ENCODE results near the gene ME1. TPM values are rescaled to one million over a fixed set of nuclear protein-coding genes. Genes with fewer than 3 reads are reported as not detected.
A peak's percentile ranks its signal among the peaks of the same experiment; 100 is the strongest.
"Not testable (repeated sequence)": the region's sequence is repeated elsewhere in the genome, so short reads cannot be mapped to it uniquely, and the experiment has no call there.

The ME1 gene
- total RNA-seq, 3 donors from 2014 or later = 0.30 to 0.63 (median 0.55) TPM

DNA sequence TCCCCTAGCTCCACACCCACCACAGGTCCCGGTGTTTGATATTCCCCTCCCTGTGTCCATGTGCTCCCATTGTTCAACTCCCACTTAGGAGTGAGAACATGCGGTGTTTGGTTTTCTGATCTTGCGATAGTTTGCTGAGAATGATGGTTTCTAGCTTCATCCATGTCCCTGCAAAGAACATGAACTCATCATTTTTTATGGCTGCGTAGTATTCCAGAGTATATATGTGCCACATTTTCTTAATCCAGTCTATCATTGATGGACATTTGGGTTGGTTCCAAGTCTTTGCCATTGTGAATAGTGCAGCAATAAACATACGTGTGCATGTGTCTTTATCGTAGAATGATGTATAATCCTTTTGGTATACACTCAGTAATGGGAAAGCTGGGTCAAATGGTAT is 143.6 kb downstream of the ME1 start:
- not testable (repeated sequence) for H3K9me3 Mint-ChIP-seq; H3K4me3 Mint-ChIP-seq; ATAC-seq; H3K27me3 Mint-ChIP-seq (ENCODE audit: low read depth); H3K36me3 Mint-ChIP-seq (ENCODE audit: insufficient read depth); DNase-seq; H3K4me1 Mint-ChIP-seq (ENCODE audit: low read depth)

DNA sequence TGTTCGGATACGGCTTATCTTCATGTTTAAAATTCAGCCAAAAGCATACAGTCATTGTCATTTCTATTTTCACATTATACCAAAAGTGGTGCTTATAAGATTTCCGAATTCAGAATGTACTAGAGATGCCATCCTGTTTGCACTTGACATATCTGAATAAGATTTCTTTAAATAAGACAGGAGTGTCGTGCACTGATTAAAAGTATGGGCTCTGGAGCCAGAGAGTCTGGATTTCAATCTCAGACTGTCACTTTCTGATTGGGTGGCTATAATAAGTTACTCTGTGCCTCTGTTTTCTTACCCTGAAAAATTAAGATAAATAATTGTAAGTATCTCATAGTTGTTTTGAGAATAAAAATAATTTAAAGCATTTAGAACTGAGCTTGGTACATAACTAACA is 144.9 kb downstream of the ME1 start:
- DNase-seq = no peak
- Mint-ChIP-seq H3K4me3 (no peak overlapping the region), H3K36me3 (ENCODE audit: insufficient read depth) (no peaks in the 10 kb centered on the region), H3K4me1 (ENCODE audit: low read depth) (no peaks in the 10 kb centered on the region), H3K27me3 (ENCODE audit: low read depth) (peaks cover 2% of the 10 kb centered on the region), H3K9me3 (no peaks in the 10 kb centered on the region)
- ATAC-seq = no peak

DNA sequence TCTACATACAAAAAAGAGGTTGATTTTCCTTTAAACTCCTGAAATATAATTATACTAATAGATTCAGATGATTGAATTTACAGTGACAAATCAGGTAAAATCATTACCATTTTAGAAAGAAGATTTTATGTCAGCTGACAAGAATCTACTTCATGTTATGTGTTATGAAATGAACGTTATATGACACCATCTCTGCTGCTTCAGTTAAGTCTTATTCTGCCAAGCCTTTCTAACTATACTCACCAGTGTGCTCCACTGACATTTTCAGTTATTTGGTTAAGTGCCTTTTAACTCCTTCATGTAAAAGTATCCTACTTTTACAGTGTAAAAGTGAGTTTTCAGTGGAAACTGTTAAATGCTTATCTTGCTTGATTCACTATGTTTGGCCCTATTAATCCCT is 157.3 kb downstream of the ME1 start:
- no peak overlapping the region for H3K4me3 Mint-ChIP-seq
- no peaks in the 10 kb centered on the region for H3K36me3 Mint-ChIP-seq (ENCODE audit: insufficient read depth)
- peaks cover 2% of the 10 kb centered on the region for H3K4me1 Mint-ChIP-seq (ENCODE audit: low read depth)
- no peaks in the 10 kb centered on the region for H3K9me3 Mint-ChIP-seq
- peaks cover 4% of the 10 kb centered on the region for H3K27me3 Mint-ChIP-seq (ENCODE audit: low read depth)
- DNase-seq (no peak), ATAC-seq (no peak)

DNA sequence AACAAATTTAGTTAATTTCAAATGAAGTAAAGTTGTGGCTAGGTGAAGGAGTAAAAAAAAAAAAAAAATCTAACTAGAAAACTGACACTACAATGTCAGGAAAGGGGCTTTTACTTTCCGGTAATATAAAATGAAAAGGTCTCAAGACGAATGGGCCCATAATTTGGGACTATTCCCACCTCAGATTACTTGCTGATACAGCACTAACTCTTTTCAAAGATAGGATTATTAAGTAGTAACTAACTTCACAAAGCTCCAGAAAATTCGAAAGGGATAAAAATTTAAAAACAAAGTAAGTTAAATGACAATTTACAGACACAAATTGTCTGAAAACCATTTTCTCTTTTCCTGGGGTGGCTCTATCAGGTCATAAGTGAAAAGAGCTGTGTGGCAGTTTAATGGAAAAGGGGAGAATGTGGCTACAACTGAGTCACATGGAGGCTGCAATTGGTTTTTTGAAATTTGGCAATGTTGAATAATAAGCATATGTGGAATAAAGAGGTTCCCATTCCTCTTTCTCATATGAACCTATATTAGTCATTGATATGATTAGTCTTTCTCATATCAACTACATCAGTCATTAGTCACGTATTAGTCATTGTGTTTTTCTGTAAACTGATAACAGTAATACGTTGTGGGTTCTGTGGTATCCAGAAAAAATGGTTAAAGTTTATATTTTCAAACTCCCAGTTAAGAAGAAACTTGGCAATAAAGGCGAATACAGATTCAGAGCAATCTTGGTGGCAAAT is 159.7 kb downstream of the ME1 start:
- ATAC-seq (peak; percentile 70 to 73), DNase-seq (no peak)
- H3K27me3 Mint-ChIP-seq (ENCODE audit: low read depth) = peaks cover 2% of the 10 kb centered on the region
- H3K4me3 Mint-ChIP-seq = no peak overlapping the region
- H3K36me3 Mint-ChIP-seq (ENCODE audit: insufficient read depth) = no peaks in the 10 kb centered on the region
- no peaks in the 10 kb centered on the region for H3K9me3 Mint-ChIP-seq
- peaks cover 2% of the 10 kb centered on the region for H3K4me1 Mint-ChIP-seq (ENCODE audit: low read depth)

DNA sequence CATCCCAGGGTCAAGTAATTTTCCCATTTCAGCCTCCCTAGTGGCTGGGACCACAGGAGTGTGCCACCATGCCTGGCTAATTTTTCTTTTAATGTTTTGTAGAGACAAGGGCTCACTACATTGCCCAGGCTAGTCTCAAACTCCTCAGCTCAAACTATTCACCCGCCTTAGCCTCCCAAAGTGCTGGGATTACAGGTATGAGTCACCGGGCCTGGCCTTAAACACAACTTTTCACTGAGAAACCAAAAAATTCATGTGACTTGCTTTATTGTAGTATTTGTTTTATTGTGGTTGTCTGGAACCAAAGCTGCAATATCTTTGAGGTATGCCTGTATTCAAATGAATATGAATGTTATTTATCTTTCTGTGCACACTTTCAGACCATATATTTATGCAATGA is 165.5 kb downstream of the ME1 start:
- H3K4me1 Mint-ChIP-seq (ENCODE audit: low read depth) = no peaks in the 10 kb centered on the region
- H3K4me3 Mint-ChIP-seq = no peak overlapping the region
- no peak for ATAC-seq
- peaks cover 3% of the 10 kb centered on the region for H3K27me3 Mint-ChIP-seq (ENCODE audit: low read depth)
- no peak for DNase-seq
- no peaks in the 10 kb centered on the region for H3K9me3 Mint-ChIP-seq
- no peaks in the 10 kb centered on the region for H3K36me3 Mint-ChIP-seq (ENCODE audit: insufficient read depth)

DNA sequence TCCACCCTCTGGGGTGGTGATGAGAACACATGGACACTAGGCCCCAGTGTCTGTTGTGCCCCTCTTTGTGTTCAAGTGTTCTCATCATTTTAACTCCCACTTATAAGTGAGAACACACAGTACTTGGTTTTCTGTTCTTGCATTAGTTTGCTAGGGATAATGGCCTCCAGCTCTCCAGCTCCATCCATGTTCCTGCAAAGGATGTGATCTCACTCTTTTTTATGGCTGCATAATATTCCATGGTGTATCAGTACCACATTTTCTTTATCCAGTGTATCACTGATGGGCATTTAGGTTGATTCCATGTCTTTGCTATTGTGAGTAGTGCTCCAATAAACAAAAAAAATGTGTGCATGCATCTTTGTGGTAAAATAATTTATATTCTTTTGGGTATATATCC is 170.3 kb downstream of the ME1 start:
- H3K36me3 Mint-ChIP-seq (ENCODE audit: insufficient read depth) = no peaks in the 10 kb centered on the region
- no peaks in the 10 kb centered on the region for H3K9me3 Mint-ChIP-seq
- H3K27me3 Mint-ChIP-seq (ENCODE audit: low read depth) = peaks cover 5% of the 10 kb centered on the region
- H3K4me3 Mint-ChIP-seq = no peak overlapping the region
- DNase-seq (no peak), ATAC-seq (no peak)
- H3K4me1 Mint-ChIP-seq (ENCODE audit: low read depth) = no peaks in the 10 kb centered on the region

DNA sequence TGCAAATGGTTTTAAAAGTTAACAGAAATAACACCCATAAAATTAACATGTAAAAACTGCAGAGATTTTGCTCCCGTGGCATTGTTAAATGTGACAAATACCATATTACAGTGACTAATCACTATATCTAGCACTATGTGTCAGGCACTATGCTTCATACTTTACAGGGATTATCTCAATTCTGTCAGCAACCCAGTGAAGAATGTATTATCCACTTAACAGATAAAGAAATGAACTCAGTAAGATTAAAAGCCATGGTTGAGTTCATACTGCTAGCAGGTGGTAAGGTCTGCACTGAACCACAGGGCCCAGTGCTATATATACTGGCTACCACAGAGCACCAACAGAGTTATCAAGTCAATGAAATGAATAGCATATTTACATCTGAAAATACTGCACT is 172.3 kb downstream of the ME1 start:
- Mint-ChIP-seq H3K27me3 (ENCODE audit: low read depth) (peaks cover 2% of the 10 kb centered on the region), H3K9me3 (no peaks in the 10 kb centered on the region), H3K36me3 (ENCODE audit: insufficient read depth) (no peaks in the 10 kb centered on the region), H3K4me3 (no peak overlapping the region), H3K4me1 (ENCODE audit: low read depth) (no peaks in the 10 kb centered on the region)
- DNase-seq (no peak), ATAC-seq (no peak)

DNA sequence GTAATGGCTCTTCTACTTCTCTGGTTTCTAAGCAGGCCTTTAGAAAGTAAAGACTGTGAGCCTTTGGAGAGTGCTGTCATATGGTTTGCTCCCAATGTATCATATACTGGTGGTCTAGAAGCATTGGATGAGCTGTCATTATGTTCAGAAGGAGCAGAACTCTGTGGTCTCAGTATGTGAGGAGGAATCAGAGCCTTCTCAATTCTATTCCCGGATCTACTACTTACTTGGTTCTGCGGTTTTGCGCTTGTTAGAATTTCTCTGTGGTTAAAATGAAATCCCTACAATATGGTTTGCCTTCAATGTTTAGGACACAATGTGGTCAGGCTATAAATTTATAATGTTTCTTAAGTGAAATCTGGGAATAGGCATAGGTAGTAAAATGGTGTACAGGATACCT is 173.1 kb downstream of the ME1 start:
- Mint-ChIP-seq H3K27me3 (ENCODE audit: low read depth) (peaks cover 2% of the 10 kb centered on the region), H3K36me3 (ENCODE audit: insufficient read depth) (no peaks in the 10 kb centered on the region), H3K9me3 (no peaks in the 10 kb centered on the region), H3K4me3 (no peak overlapping the region), H3K4me1 (ENCODE audit: low read depth) (no peaks in the 10 kb centered on the region)
- no peak for ATAC-seq
- DNase-seq = no peak

DNA sequence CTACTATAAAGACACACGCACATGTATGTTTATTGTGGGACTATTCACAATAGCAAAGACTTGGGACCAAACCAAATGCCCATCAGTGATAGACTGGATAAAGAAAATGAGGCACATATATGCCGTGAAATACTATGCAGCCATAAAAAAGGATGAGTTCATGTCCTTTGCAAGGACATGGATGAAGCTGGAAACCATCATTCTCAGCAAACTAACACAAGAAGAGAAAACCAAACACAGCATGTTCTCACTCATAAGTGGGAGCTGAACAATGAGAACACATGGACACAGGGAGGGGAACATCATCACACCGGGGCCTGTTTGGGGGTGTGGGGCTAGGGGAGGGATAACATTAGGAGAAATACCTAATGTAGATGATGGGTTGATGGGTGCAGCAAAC is 174.1 kb downstream of the ME1 start:
- H3K36me3 Mint-ChIP-seq (ENCODE audit: insufficient read depth); H3K27me3 Mint-ChIP-seq (ENCODE audit: low read depth); H3K4me1 Mint-ChIP-seq (ENCODE audit: low read depth); H3K4me3 Mint-ChIP-seq; ATAC-seq; DNase-seq; H3K9me3 Mint-ChIP-seq: not testable (repeated sequence)

DNA sequence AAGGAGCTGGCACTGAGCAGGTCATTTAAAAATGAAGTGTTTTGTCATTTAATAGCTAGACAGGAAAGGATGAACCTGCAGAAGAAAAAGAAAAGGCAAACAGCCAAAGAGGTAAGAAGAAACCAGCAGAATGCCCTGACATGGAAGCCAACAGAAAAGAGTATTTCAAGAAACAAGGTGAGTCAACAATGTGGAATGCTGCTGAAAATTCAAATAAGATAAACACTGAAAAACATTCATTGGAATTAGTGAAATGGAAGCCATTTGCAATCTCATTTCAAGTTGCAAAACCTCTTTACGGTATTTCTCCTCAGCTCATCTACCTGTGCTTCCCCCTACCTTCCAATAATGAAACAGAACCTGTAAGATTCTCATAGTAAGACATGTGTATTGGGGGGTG is 178.1 kb downstream of the ME1 start:
- Mint-ChIP-seq H3K9me3 (no peaks in the 10 kb centered on the region), H3K36me3 (ENCODE audit: insufficient read depth) (no peaks in the 10 kb centered on the region), H3K27me3 (ENCODE audit: low read depth) (peaks cover 2% of the 10 kb centered on the region), H3K4me3 (no peak overlapping the region), H3K4me1 (ENCODE audit: low read depth) (no peaks in the 10 kb centered on the region)
- no peak for DNase-seq
- no peak for ATAC-seq

DNA sequence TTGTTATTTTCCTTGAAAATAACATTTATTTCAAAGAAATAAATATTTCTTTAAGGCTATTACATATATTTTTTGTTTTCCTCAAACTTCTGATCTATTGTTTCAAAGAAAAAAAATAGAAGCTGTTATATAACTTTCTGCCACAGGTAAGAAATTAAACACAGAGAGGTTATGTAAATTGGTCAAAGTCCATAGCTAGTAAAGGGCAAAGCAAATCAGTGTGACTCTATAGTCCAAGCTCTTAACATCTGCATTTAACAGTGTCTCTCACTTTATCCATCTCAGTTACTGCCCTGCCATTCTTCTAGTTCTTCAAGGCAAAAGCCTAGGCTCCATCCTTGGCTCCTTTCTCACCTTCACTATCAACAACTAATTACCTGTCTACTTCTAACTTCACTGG is 180.6 kb downstream of the ME1 start:
- DNase-seq = no peak
- peaks cover 2% of the 10 kb centered on the region for H3K27me3 Mint-ChIP-seq (ENCODE audit: low read depth)
- no peak overlapping the region for H3K4me3 Mint-ChIP-seq
- ATAC-seq = no peak
- H3K9me3 Mint-ChIP-seq = no peaks in the 10 kb centered on the region
- H3K4me1 Mint-ChIP-seq (ENCODE audit: low read depth) = no peaks in the 10 kb centered on the region
- no peaks in the 10 kb centered on the region for H3K36me3 Mint-ChIP-seq (ENCODE audit: insufficient read depth)

DNA sequence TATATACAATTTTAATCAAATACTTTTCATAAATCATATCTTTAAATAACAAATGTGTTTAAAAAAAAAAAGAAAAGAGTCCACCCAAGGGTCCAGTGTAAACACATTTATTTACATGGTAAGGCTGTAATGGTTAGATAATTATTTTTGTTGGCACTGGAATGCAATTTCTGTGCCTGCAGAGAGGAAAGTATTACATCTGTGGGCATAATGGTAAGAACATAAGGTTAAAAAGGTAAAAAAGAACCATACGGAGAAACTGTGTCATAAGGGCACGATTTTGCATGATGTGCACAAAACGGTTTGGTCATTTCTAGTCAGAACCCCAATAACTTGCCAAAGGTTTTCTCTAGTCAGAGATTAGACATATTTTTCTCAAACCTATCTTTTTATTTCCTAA is 183.4 kb downstream of the ME1 start:
- H3K9me3 Mint-ChIP-seq = no peaks in the 10 kb centered on the region
- DNase-seq (no peak), ATAC-seq (no peak)
- no peaks in the 10 kb centered on the region for H3K4me1 Mint-ChIP-seq (ENCODE audit: low read depth)
- H3K4me3 Mint-ChIP-seq = no peak overlapping the region
- H3K36me3 Mint-ChIP-seq (ENCODE audit: insufficient read depth) = no peaks in the 10 kb centered on the region
- H3K27me3 Mint-ChIP-seq (ENCODE audit: low read depth) = peaks cover 2% of the 10 kb centered on the region

DNA sequence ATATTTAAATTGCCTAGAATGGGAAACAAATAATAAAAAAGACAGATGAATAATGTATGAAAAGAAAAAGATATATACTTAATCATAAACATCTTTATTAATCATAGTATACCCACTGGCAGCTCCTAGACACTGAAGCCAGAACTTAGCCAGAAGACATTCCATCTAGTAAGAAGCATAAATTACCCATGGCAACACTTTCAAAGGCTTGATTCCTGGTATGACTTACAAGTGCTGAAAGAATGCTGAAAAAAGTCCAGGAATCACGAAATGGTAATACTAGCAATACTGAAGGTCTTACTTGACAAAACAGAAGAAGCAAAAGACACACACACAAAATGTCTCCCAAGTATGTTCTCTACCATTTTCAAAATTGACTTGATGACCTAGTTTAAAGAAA is 199.7 kb downstream of the ME1 start:
- no peak overlapping the region for H3K4me3 Mint-ChIP-seq
- H3K9me3 Mint-ChIP-seq = no peaks in the 10 kb centered on the region
- H3K4me1 Mint-ChIP-seq (ENCODE audit: low read depth) = no peaks in the 10 kb centered on the region
- DNase-seq = no peak
- no peak for ATAC-seq
- no peaks in the 10 kb centered on the region for H3K36me3 Mint-ChIP-seq (ENCODE audit: insufficient read depth)
- H3K27me3 Mint-ChIP-seq (ENCODE audit: low read depth) = peaks cover 15% of the 10 kb centered on the region

DNA sequence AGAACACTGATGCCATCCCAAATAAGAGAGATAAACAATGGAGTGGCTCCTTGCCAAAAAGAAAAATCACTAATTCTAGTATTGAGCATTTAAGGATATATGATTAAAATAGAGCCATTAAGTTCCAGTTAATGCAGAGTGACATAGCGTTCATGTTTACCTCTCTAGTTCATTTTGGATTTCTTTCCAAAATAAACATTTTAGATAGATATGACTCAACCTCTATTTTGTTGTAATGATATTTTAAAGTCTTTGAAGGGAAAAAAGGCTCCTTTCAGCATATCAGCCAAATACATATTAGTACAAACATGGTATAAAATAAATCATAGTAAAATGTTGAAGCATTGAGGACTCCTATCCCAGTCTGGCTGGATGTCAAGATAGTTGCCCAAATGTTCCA is 204.3 kb downstream of the ME1 start:
- no peaks in the 10 kb centered on the region for H3K27me3 Mint-ChIP-seq (ENCODE audit: low read depth)
- H3K9me3 Mint-ChIP-seq = no peaks in the 10 kb centered on the region
- no peaks in the 10 kb centered on the region for H3K4me1 Mint-ChIP-seq (ENCODE audit: low read depth)
- DNase-seq = no peak
- H3K36me3 Mint-ChIP-seq (ENCODE audit: insufficient read depth) = no peaks in the 10 kb centered on the region
- ATAC-seq = no peak
- H3K4me3 Mint-ChIP-seq = no peak overlapping the region

DNA sequence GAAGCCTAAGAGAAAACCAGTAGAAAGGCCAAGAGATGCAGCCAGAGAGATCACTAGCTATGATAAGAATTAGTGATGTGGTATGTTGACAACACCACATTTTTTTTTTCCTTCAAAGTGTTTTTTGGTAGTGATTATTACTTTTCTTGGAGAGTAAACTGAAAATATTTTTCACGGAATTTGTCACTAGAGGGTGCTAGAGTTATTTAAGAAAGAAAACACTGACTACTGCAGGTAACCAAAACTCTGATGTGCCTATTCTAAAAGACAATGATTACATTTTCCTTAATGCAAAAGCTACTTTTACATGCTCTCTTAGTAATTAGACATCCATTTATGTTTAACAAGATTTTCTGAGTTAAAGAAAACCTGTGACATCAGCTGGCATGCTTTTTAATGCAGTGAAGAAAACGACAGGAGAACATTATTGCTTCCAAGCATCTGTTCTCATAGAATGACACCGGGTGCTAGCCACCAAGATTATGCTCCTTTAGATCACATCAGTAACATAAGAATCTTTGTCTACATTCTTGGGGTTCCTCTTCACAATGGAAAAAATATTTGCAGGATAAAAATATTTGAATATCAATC is 208.9 kb downstream of the ME1 start:
- Mint-ChIP-seq H3K9me3 (no peaks in the 10 kb centered on the region), H3K4me1 (ENCODE audit: low read depth) (no peaks in the 10 kb centered on the region), H3K4me3 (no peak overlapping the region), H3K36me3 (ENCODE audit: insufficient read depth) (no peaks in the 10 kb centered on the region), H3K27me3 (ENCODE audit: low read depth) (no peaks in the 10 kb centered on the region)
- DNase-seq = no peak
- no peak for ATAC-seq
